NB4 (cell line): ENCODE data around the gene ACTMAP.
A peak's percentile ranks its signal among the peaks of the same experiment; 100 is the strongest.

Experiments used
- DNase-seq: peaks from one replicate; pipeline ENCODE4 v3.0.0; 2010; ENCODE audit warnings: low read depth
- H3K4me3 ChIP-seq: one replicate; pipeline ENCODE4 v1.5.1; 2011; ENCODE audit warnings: mild to moderate bottlenecking, low read depth, low read length, moderate library complexity
- MYC ChIP-seq: IDR thresholded peaks from 2 replicates; pipeline ENCODE4 v1.6.1; 2011; ENCODE audit warnings: low read depth, low read length
- POLR2A ChIP-seq: IDR thresholded peaks from 2 replicates; pipeline ENCODE4 v1.6.1; 2011; ENCODE audit warnings: mild to moderate bottlenecking; ENCODE audit not compliant: insufficient read length; ENCODE audit errors: extremely low read depth
- TF ChIP-seq, protein P1 (sequence below): IDR thresholded peaks from 2 replicates; pipeline ENCODE4 v1.6.1; 2011; ENCODE audit warnings: low read depth, low read length
- TF ChIP-seq, protein P2 (sequence below): IDR thresholded peaks from one replicate; pipeline ENCODE4 v1.5.1; 2012; ENCODE audit warnings: low read depth, low read length

The ACTMAP gene

DNA sequence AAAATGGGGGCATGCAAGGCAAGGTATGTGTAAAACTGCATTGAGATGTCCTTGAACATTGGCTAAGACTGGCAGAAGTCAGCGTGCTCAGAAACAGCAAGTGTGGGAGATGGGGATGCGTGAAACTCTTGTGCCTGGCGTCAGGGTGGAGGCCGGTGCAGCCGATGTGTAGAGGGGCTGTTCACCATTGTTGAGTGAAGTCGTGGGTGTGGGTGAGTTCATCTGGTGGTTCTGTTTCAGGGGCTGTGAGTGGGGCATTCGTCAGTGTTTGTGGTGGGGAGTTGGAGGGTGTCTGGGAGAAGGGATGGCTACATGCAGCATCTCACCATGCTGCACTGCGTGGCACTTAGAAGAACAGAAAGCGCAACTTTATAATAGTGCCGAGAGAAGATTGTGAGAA, 13.7 kb upstream of the ACTMAP start:
- TF ChIP-seq, protein P1, sequence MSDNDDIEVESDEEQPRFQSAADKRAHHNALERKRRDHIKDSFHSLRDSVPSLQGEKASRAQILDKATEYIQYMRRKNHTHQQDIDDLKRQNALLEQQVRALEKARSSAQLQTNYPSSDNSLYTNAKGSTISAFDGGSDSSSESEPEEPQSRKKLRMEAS, result no peak
- TF ChIP-seq POLR2A, result no peak
- TF ChIP-seq, protein P2, sequence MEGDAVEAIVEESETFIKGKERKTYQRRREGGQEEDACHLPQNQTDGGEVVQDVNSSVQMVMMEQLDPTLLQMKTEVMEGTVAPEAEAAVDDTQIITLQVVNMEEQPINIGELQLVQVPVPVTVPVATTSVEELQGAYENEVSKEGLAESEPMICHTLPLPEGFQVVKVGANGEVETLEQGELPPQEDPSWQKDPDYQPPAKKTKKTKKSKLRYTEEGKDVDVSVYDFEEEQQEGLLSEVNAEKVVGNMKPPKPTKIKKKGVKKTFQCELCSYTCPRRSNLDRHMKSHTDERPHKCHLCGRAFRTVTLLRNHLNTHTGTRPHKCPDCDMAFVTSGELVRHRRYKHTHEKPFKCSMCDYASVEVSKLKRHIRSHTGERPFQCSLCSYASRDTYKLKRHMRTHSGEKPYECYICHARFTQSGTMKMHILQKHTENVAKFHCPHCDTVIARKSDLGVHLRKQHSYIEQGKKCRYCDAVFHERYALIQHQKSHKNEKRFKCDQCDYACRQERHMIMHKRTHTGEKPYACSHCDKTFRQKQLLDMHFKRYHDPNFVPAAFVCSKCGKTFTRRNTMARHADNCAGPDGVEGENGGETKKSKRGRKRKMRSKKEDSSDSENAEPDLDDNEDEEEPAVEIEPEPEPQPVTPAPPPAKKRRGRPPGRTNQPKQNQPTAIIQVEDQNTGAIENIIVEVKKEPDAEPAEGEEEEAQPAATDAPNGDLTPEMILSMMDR, result no peak
- no peak for TF ChIP-seq MYC

DNA sequence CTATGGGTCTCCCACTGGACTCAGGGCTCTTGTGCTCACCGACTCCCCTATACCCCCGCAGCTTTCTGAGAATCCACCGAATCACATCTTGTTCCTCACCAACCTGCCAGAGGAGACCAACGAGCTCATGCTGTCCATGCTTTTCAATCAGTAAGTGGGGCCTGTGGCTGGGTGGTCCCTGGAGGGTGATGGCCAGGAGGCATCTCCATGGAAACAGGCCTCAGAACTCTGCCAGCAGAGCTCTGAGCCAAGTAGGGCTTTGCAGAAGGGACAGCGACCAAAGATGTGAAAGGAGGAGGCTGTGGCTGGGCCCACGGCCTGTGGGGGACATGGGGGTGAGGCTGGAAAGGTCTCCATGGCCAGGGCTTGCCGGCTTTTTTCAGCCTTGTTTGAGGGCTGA, 13.2 kb upstream of the ACTMAP start:
- no peak for DNase-seq
- H3K4me3 ChIP-seq, result no peak overlapping the region
- TF ChIP-seq, protein P2, result no peak
- TF ChIP-seq, protein P1, result no peak
- no peak for TF ChIP-seq MYC

More for the DNA sequence above, 13.7 kb upstream of the ACTMAP start:
- H3K4me3 ChIP-seq, result no peak overlapping the region
- DNase-seq, result no peak

DNA sequence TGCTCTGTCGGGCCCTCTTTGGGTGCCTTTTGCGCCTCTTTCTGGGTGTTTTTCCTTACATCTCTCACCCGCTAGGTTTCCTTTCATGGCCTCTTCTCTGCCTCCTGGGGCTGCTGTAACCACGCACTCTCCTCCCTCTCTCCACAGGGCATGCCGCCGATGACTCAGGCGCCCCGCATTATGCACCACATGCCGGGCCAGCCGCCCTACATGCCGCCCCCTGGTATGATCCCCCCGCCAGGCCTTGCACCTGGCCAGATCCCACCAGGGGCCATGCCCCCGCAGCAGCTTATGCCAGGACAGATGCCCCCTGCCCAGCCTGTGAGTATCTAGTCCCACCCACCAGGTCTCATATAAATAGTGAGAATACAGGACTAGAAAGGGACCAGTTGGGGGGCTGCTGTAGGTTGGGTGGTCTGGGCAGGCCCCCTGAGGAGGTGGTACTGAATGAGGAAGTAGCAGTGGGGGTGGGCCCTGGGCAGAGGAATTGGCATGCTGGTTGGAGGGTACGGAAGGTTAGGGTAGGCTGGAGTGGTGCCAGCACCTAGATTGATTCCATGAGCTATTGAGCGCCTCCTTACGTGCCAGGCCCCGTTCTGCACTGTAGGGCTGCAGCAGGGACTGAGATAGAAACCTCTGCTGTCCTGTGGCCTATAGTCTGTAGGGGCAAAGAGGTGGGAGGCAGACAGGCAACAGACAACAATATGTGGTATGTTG, 12.6 kb upstream of the ACTMAP start:
- no peak overlapping the region for H3K4me3 ChIP-seq
- peak; percentile 44 for DNase-seq
- TF ChIP-seq MYC, result no peak

DNA sequence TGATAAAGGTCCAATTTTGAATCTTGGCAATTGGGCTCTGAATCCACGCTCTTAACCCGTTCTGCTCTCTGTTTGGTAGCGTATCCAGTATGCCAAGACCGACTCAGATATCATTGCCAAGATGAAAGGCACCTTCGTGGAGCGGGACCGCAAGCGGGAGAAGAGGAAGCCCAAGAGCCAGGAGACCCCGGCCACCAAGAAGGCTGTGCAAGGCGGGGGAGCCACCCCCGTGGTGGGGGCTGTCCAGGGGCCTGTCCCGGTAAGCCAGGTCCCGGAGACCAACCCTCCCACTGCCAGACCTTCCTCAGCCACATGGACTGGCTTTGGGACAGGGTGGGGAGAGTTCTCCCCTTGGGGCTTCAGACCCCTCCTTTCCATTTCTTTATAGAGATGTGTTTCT, 9.1 kb upstream of the ACTMAP start:
- TF ChIP-seq MYC (no peak), POLR2A (no peak)
- TF ChIP-seq, protein P1, result no peak
- TF ChIP-seq, protein P2, result no peak

DNA sequence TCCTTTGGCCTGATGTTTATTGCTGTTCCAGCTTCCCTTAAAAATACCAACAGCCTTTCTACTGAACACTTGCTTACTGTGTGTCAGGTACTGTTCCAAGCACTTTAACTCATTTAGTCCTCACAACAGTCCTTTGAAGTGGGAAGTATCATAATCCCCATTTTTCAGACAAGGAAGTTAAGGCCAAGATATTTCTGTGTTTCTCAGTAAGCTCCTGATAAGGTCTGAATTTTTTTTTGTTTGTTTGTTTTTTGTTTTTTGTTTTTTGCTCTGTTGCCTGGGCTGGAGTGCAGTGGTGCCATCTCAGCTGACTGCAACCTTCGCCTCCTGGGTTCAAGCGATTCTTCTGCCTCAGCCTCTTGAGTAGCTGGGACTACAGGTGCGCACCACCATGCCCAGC, 8.2 kb upstream of the ACTMAP start:
- TF ChIP-seq MYC (no peak), POLR2A (no peak)
- TF ChIP-seq, protein P2, result no peak
- TF ChIP-seq, protein P1, result no peak
- DNase-seq, result no peak
- H3K4me3 ChIP-seq, result no peak overlapping the region

More for the DNA sequence above, 9.1 kb upstream of the ACTMAP start:
- no peak for DNase-seq
- H3K4me3 ChIP-seq, result no peak overlapping the region

DNA sequence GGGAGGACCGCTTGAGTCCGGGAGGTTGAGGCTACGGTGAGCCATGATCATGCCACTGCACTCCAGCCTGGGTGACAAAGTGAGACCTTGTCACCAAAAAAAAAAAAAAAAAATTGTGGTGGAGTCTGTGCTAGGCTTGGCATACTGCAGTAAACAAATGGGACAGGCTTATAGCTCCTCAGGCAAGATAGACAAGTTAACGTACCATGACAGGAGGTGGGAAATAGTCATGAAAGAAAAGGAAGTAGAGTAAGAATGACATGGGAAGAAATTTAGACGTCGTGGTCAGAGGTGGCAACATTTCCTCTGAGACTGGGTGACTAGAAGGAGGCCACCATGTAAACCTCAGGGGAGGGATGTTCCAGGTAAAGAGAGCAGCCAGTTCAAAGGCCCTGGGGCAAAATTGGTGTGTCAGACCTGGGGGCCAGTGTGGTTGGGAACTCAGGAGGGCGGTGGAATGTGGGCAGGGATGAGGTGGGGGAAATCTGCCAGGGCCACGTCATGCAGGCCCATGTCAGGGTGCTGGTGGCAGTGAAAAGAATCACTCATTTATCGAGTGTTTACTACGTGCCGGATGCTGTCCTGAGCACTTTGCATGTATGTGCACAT, 6.3 kb upstream of the ACTMAP start:
- no peak for DNase-seq
- no peak overlapping the region for H3K4me3 ChIP-seq
- TF ChIP-seq MYC (no peak), POLR2A (no peak)
- TF ChIP-seq, protein P2, result no peak
- TF ChIP-seq, protein P1, result no peak
